ENCODE measurements around the gene NKX3-2. TPM values are rescaled to one million over a fixed set of nuclear protein-coding genes. Genes with fewer than 3 reads are reported as not detected.

NKX3-2 gene
- total RNA-seq, 1 donor from 2014 or later = 0.10 TPM

GRCh38 chr4:13530823-13531624 is 13.3 kb downstream of the NKX3-2 start:
- no peak for DNase-seq

GRCh38 chr4:13529128-13529919 is 15.0 kb downstream of the NKX3-2 start:
- no peak for DNase-seq

- DNase-seq = no peak
Measured at GRCh38 chr4:13528821-13529127, 15.5 kb downstream of the NKX3-2 start.

GRCh38 chr4:13527981-13528820 is 16.1 kb downstream of the NKX3-2 start:
- no peak for DNase-seq

GRCh38 chr4:13527192-13527980 is 16.9 kb downstream of the NKX3-2 start:
- DNase-seq = no peak

GRCh38 chr4:13526658-13527057 is 17.6 kb downstream of the NKX3-2 start:
- DNase-seq = no peak

GRCh38 chr4:13525606-13526281 is 18.6 kb downstream of the NKX3-2 start:
- DNase-seq = no peak

GRCh38 chr4:13524504-13525243 is 19.6 kb downstream of the NKX3-2 start:
- no peak for DNase-seq

- DNase-seq = no peak
Measured at GRCh38 chr4:13523591-13524503, 20.5 kb downstream of the NKX3-2 start.

GRCh38 chr4:13523105-13523477 is 21.2 kb downstream of the NKX3-2 start:
- DNase-seq = no peak

GRCh38 chr4:13522282-13523104 is 21.8 kb downstream of the NKX3-2 start:
- DNase-seq = no peak

GRCh38 chr4:13521047-13521446 is 23.3 kb downstream of the NKX3-2 start:
- DNase-seq = no peak

GRCh38 chr4:13516315-13516860 is 27.9 kb downstream of the NKX3-2 start:
- DNase-seq = no peak

- DNase-seq = no peak
Measured at GRCh38 chr4:13515268-13515667, 29.0 kb downstream of the NKX3-2 start.

GRCh38 chr4:13514722-13515121 is 29.6 kb downstream of the NKX3-2 start:
- no peak for DNase-seq

- DNase-seq = no peak
Measured at GRCh38 chr4:13511101-13511500, 33.2 kb downstream of the NKX3-2 start.

GRCh38 chr4:13509442-13509841 is 34.9 kb downstream of the NKX3-2 start:
- no peak for DNase-seq

- DNase-seq = no peak
Measured at GRCh38 chr4:13504374-13504773, 39.9 kb downstream of the NKX3-2 start.
